ENCODE data around the gene TNFRSF18.

The TNFRSF18 gene

GRCh38 chr1:1226566-1227362, 20.4 kb upstream of the TNFRSF18 start:
- Histone ChIP-seq H3K4me1 (ENCODE audit: insufficient read depth, low read length) (no peaks in the 10 kb centered on the region), H3K9me3 (ENCODE audit: control insufficient read depth, insufficient read depth, low read length) (no peaks in the 10 kb centered on the region), H3K36me3 (ENCODE audit: insufficient read depth, low read length) (peaks cover 6% of the 10 kb centered on the region; the same call in 1 of the 2 replicates)

DNA sequence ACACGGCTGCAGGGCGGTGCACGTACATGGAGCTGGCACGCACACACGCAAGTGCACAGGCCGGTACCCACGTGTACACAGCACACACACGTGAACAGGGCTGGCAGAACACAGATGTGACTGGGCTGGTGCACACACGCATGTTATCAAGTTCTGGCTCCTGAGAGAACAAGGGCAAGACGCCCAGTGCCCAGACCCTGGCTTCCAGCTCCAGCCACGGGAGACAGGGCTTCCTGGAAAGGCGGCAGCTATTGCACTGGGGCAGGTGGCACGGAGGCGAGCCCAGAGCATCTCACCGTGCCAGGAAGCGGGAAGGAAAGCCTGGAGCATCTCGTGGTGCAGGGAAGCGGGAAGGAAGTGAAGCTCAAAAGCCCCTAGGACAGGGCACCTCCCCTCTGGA, 19.5 kb upstream of the TNFRSF18 start:
- Histone ChIP-seq H3K9ac (ENCODE audit: low read depth, low read length) (no peak overlapping the region), H3K4me1 (ENCODE audit: insufficient read depth, low read length) (no peaks in the 10 kb centered on the region), H3K9me3 (ENCODE audit: control insufficient read depth, insufficient read depth, low read length) (no peaks in the 10 kb centered on the region), H3K36me3 (ENCODE audit: insufficient read depth, low read length) (peaks cover 6% of the 10 kb centered on the region; the same call in 1 of the 2 replicates)

More at GRCh38 chr1:1226566-1227362, 20.4 kb upstream of the TNFRSF18 start:
- H3K9ac ChIP-seq (ENCODE audit: low read depth, low read length): no peak overlapping the region

DNA sequence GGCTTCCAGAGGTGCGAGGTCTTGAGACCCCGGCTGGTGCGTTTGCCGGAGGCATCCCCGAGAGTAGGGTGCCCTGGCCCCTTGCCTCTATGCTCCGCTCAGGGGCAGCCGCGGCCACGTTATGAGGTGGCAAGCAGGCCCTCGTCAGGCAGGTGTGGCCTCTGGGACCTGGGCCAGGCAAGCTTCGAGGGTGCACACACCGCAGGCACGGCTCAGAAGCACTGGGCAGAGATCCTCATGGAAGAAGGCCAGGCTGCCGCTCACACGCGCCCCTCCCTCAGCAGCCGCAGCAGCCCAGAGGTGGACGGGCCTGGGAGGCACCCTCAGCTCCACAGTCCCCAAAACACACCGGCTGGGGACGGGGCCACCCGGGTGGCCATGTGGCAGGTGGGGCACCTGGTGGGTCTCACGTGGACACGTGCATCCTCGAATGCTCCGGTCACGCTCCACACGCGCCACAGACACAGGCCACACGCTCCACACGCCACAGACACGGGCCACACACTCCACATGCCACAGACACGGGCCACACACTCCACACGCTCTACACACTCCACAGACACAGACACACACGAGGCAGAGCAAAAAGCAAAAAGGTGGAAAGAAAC, 18.9 kb upstream of the TNFRSF18 start:
- H3K9ac ChIP-seq (ENCODE audit: low read depth, low read length): no peak overlapping the region
- peaks cover 6% of the 10 kb centered on the region; the same call in 1 of the 2 replicates for H3K36me3 ChIP-seq (ENCODE audit: insufficient read depth, low read length)
- no peaks in the 10 kb centered on the region for H3K9me3 ChIP-seq (ENCODE audit: control insufficient read depth, insufficient read depth, low read length)
- H3K4me1 ChIP-seq (ENCODE audit: insufficient read depth, low read length): no peaks in the 10 kb centered on the region

DNA sequence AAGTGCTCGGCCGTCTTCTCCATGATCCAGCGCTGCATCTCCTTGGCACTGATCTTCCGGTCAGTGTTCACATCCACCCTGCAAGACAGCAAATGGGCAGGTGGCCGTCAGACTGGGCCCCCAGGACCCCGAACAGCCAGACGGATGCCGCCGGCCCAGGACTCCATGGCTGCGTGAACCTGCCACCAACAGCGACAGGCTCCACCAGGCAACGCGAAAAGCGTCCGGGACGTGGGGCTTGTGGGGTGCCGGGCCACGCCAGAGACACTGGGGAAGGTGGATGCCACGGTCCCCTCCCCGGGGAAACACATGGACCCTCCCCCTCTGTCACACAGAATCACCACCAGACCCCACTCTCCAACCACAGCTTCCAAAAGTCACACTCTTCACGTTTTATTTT, 17.5 kb upstream of the TNFRSF18 start:
- no peaks in the 10 kb centered on the region for H3K9me3 ChIP-seq (ENCODE audit: control insufficient read depth, insufficient read depth, low read length)
- H3K36me3 ChIP-seq (ENCODE audit: insufficient read depth, low read length): peaks cover 6% of the 10 kb centered on the region; the same call in 1 of the 2 replicates
- no peak overlapping the region for H3K9ac ChIP-seq (ENCODE audit: low read depth, low read length)
- no peaks in the 10 kb centered on the region for H3K4me1 ChIP-seq (ENCODE audit: insufficient read depth, low read length)

- Histone ChIP-seq H3K4me1 (ENCODE audit: insufficient read depth, low read length) (no peaks in the 10 kb centered on the region), H3K9me3 (ENCODE audit: control insufficient read depth, insufficient read depth, low read length) (no peaks in the 10 kb centered on the region), H3K9ac (ENCODE audit: low read depth, low read length) (no peak overlapping the region), H3K36me3 (ENCODE audit: insufficient read depth, low read length) (peaks cover 6% of the 10 kb centered on the region; the same call in 1 of the 2 replicates)
Observed at GRCh38 chr1:1223321-1223720, 16.9 kb upstream of the TNFRSF18 start.

GRCh38 chr1:1222575-1223225, 16.3 kb upstream of the TNFRSF18 start:
- Histone ChIP-seq H3K9ac (ENCODE audit: low read depth, low read length) (no peak overlapping the region), H3K9me3 (ENCODE audit: control insufficient read depth, insufficient read depth, low read length) (no peaks in the 10 kb centered on the region), H3K36me3 (ENCODE audit: insufficient read depth, low read length) (peaks cover 6% of the 10 kb centered on the region; the same call in 1 of the 2 replicates), H3K4me1 (ENCODE audit: insufficient read depth, low read length) (no peaks in the 10 kb centered on the region)

DNA sequence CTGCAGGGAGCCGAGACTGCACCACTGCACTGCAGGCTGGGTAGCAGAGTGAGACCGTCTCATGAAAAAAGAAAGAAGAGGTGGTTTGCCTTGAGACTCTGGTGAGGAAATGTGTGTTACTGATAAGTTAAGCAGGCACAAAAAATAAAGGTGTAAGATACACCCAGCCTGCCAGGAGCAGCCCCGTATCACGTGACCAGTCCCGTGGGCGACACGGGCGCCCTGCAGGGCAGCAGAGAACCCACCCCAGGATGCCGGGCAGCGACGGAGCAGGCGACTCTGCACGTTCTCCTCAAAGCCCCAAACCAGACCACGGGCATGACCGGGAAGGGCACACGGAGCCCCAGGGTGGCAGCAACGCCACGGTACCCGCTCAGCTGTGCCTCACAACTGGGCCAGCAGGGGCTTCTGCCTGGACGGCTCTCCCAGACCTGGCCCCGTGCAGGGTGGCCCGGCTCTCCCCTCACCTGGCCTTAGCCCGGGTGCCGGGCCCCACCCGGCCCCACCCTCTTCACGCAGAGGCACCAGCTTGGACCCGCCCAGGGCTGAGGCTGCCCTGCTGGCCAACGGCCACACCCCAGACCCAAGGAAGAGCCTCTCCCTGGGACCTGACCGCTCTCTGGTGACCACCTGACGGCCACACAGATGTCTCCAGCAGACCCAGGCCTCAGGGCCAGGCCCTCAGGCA, 15.6 kb upstream of the TNFRSF18 start:
- Histone ChIP-seq H3K9me3 (ENCODE audit: control insufficient read depth, insufficient read depth, low read length) (no peaks in the 10 kb centered on the region), H3K36me3 (ENCODE audit: insufficient read depth, low read length) (peaks cover 6% of the 10 kb centered on the region; the same call in 1 of the 2 replicates), H3K4me1 (ENCODE audit: insufficient read depth, low read length) (no peaks in the 10 kb centered on the region), H3K9ac (ENCODE audit: low read depth, low read length) (no peak overlapping the region)

GRCh38 chr1:1220197-1220596, 13.8 kb upstream of the TNFRSF18 start:
- H3K36me3 ChIP-seq (ENCODE audit: insufficient read depth, low read length): peaks cover 6% of the 10 kb centered on the region; the same call in 1 of the 2 replicates
- H3K9ac ChIP-seq (ENCODE audit: low read depth, low read length): no peak overlapping the region
- H3K4me1 ChIP-seq (ENCODE audit: insufficient read depth, low read length): no peaks in the 10 kb centered on the region
- H3K9me3 ChIP-seq (ENCODE audit: control insufficient read depth, insufficient read depth, low read length): no peaks in the 10 kb centered on the region

DNA sequence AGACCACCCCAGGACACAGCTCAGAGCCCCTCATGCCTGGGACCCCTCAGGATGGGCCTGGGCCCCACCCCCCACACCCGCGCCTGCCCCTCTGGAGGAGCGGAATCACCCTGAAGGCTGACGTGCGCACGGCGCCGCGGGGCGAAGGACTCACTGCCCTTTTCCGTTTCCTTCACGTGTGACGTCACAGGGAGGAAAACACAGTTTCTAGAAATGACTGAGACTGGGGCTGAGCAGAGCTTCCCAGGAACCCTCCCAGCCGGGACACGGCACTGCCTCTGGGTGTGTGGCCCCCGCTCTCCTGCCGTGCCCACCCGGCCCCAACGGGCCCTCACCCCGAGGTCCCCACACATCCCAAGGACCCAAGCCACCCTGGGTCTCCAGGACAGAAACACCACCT, 12.9 kb upstream of the TNFRSF18 start:
- Histone ChIP-seq H3K36me3 (ENCODE audit: insufficient read depth, low read length) (peaks cover 6% of the 10 kb centered on the region; the same call in 1 of the 2 replicates), H3K4me1 (ENCODE audit: insufficient read depth, low read length) (no peaks in the 10 kb centered on the region), H3K9ac (ENCODE audit: low read depth, low read length) (no peak overlapping the region), H3K9me3 (ENCODE audit: control insufficient read depth, insufficient read depth, low read length) (no peaks in the 10 kb centered on the region)

GRCh38 chr1:1218524-1219200, 12.3 kb upstream of the TNFRSF18 start:
- H3K4me1 ChIP-seq (ENCODE audit: insufficient read depth, low read length): no peaks in the 10 kb centered on the region
- peaks cover 6% of the 10 kb centered on the region; the same call in 1 of the 2 replicates for H3K36me3 ChIP-seq (ENCODE audit: insufficient read depth, low read length)
- no peaks in the 10 kb centered on the region for H3K9me3 ChIP-seq (ENCODE audit: control insufficient read depth, insufficient read depth, low read length)
- H3K9ac ChIP-seq (ENCODE audit: low read depth, low read length): no peak overlapping the region

DNA sequence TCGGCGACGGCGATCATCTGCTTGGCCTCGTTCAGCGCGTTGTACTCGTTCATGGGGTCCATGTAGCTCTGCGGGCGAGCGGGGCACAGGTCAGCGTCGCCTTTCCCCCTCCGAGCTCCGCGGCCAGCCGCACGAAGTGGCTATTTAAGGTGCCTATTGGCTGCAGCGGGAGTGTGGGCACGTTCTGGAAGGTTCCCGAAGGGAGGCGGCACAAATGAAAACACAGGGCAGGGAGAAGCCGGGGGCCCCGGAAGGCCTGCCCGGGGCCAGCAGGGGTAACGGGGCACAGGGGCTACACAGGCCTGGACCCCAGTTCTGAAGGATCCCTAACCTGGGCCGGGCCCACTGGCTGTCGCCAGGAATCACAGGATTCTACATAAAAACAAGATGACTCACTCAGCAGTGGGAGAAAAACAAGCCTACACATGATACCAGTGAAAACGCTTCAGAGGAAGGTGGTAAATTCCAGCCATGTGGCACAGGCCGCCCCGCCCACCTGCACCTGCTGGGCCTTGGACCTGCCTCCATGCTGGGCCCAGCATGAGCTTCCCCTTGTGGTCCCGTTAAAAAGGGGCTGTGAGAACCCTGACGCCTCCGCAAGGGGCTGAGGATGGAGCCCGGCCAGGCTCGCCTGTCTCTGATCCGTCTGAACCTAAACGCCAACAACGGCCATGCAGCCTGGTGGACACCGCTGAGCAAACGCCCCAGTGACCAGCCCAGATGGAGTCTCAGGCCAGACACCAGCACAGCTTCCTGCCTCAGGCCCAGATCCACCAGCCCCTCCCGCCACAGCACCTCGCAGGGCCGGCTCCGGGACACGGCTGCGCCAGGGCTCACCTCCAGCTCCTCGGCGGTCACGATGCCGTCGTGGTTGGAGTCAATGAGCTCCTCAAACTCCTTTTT, 11.5 kb upstream of the TNFRSF18 start:
- peaks cover 6% of the 10 kb centered on the region; the same call in 1 of the 2 replicates for H3K36me3 ChIP-seq (ENCODE audit: insufficient read depth, low read length)
- H3K9me3 ChIP-seq (ENCODE audit: control insufficient read depth, insufficient read depth, low read length): no peaks in the 10 kb centered on the region
- H3K9ac ChIP-seq (ENCODE audit: low read depth, low read length): no peak overlapping the region
- no peaks in the 10 kb centered on the region for H3K4me1 ChIP-seq (ENCODE audit: insufficient read depth, low read length)

- H3K9me3 ChIP-seq (ENCODE audit: control insufficient read depth, insufficient read depth, low read length): no peaks in the 10 kb centered on the region
- no peaks in the 10 kb centered on the region for H3K36me3 ChIP-seq (ENCODE audit: insufficient read depth, low read length)
- H3K9ac ChIP-seq (ENCODE audit: low read depth, low read length): no peak overlapping the region
- no peaks in the 10 kb centered on the region for H3K4me1 ChIP-seq (ENCODE audit: insufficient read depth, low read length)
Observed at GRCh38 chr1:1216770-1217620, 10.6 kb upstream of the TNFRSF18 start.
